ENCODE measurements around the gene ECPAS.
"Not testable (repeated sequence)": the region's sequence is repeated elsewhere in the genome, so short reads cannot be mapped to it uniquely, and the experiment has no call there.

Gene ECPAS

DNA sequence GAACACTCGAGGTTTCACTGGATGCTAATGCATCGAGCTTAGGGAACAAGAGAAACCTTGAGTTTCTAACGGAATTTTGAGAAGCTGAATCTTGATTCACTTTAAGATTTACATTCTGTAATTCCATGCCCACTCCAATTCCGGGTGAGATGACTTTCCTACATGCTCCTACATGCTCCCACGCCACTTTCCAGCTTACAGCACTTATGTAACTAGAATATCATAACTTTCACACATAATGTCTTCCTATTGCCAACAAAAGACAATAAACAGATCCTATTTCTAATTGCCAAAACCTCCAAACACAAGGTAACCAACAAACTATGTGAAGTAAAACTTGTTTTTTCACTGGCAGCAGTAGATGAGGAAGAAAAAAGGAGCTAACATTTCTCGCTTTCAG, 72.9 kb downstream of the ECPAS start:
- no peak for DNase-seq (ENCODE audit: low read depth)

DNA sequence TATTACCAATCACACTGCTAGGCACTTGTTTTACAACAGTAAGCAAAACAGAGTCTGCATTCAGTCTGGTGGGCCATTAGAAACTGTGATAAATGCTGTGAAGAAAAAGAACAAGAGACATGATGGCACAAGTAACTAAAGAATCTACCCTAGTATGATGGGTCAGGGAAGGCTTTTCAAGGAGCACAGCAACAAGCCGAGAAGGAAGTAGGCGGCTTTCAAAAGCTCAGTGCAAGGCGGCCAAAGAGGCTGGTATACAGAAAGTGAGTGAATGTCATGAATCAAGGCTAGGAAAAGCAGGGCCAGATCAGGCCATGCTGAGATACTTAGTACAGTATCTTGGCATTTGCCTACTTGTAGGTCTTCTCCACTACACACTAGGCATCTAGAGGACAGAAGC, 76.4 kb downstream of the ECPAS start:
- no peak for DNase-seq (ENCODE audit: low read depth)

DNA sequence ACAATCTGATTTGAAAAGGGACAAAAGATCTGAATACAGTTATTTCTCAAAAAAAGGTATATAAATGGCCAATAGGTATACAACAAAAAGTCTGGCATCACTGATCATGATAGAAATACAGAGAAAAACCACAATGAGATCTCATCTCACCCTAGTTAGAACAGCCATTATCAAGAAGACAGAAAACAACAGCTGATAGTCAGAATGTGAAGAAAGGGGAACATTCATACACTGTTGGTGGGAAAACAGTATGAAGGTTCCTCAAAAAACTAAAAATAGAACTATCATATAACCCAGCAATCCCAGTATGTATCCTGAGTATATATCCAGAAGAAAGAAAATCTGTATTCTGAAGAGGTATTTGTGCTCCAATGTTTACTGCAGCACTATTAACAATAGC, 78.5 kb downstream of the ECPAS start:
- DNase-seq (ENCODE audit: low read depth), result no peak

DNA sequence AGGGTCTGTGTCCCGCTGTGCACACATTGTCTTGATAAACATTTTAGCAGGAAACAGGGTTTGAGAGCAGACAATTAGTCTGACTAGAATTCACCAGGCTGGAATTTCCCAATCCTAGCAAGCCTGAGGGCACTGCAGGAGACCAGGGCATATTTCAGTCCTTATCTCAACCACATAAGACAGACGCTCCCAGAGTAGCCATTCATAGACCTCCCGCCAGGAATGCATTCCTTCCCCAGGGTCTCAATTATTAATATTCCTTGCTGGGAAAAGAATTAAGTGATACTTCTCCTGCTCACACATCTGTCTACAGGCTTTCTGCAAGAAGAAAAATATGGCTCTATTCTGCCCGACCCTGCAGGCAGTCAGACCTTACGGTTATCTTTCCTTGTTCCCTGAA, 82.7 kb downstream of the ECPAS start:
- DNase-seq (ENCODE audit: low read depth), result not testable (repeated sequence)

DNA sequence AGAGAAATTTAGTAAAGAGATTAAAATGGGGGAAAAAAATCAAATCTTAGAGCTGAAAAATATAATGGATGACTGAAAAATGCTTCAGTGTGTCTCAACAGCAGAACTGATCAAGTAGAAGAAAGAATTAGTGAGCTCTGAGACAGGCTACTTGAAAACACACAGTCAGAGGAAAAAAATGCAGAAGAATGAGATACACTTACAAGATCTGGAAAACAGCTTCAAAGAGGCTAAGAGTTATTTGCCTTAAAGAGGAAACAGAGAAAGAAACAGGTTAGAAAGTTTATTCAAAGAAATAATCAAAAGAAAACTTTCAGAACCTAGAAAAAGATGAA, 83.7 kb downstream of the ECPAS start:
- DNase-seq (ENCODE audit: low read depth), result no peak

DNA sequence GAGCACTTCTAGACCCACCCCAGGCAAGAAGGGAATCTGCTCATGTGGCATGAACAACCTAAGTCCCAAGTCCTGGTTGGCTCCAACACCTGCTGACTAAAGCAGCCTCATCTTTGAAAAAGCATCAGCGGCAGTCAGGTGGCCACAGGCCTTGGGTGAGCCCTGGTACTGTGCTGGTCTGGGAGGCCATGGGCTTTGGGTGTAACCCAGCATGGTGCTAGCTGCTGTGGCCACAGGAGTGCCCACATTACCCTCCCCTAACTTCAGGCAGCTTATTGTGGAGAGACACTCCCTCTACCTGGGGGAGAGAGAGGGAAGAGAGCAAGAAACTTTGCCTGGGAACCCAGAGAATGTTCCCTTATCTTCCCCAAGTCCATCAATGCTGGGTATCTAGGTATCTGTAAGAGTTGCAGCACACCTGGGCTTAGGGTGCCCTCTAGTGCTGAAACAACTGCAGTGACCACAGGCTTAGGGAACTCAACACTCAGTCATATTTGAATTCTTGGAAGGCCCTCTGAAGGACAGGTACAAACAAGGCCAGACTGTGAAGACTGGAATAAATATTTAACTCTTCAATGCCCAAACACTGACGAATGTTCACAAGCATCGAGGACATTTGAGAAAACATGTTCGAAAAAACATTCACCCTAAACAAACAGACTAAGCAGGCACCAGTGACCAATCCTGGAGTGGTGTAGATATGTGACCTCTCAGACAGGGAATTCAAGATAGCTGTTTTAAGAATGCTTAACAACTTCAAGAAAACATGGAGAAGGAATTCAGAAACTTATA, 84.2 kb downstream of the ECPAS start:
- DNase-seq (ENCODE audit: low read depth), result peak; percentile 22

DNA sequence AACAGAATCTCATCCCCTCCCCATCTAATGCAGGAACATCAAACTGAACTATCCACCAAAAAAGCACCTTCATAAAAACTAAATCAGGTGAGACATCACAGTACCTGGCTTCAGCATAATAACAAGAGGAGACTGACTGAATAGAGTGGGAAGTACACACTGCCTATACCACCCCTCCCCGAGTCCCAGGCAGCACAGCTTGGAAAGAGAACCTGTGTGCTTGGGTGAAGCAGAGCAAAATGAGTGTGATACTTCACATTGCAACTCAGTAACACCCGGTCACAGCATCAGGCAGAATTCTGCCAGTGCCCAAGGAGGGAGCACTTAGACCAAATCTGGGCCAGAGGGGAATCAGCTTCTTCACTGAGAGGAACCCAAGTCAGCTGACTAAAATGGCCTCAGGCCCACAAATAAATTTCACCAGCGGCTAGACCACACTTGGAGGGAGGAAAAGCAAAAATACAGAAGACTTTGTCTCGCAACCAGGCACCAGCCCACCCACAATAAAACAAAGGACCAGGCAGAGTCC, 84.9 kb downstream of the ECPAS start:
- DNase-seq (ENCODE audit: low read depth), result no peak

DNA sequence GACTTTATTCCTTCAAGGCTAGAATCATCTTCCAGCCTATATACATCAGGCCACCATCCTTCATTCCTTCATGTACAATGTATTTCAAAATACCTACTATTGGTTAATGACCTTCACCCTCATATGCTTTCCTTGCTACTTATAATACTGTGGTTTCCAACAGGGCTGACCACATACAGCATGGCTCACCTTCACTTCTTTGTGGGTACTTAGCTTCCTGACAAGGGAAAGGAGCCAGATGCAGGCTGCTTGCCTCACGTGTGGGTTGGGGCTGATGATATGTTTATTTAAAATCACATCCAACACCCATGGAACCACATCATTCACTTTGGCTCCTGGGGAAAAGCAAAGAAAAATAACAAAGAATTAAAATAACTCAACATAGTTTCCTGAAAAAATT, 90.2 kb downstream of the ECPAS start:
- no peak for DNase-seq (ENCODE audit: low read depth)

DNA sequence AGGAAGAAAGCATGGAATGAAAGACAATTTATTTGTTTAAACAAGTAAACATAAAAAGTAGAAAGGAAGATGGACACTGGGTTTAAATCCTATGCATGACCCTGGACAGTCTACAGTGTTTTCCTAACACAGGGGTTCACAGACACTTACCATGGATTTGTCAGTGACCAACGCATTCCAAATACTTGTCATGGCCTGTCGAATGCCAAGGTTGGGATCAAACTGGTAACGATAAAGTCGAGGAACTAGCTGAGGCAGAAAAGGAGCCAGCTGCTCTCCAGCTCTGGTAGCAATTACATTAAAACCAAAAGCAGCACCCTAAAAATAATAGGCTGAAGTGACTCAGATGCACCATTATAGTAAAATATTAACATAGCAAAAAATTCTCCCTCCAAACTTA, 94.8 kb downstream of the ECPAS start:
- DNase-seq (ENCODE audit: low read depth), result no peak

DNA sequence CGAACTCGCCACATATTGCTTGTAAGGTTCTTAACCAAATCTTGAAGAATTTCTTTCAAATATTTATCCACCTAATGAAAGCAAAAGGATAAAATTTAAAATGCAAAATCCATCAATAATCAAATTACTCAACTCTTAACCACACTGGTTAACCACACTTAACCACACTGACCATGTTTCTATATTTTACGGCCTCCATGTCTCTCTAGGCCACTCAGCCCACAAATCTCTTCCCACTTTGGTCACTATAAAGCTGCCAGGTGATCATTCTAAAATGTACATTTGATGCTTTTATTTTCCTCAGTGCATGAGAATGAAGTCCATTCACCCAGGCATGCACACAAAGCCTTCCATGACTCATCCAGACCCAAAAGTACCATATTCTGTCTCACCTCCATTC, 97.8 kb downstream of the ECPAS start:
- no peak for DNase-seq (ENCODE audit: low read depth)

DNA sequence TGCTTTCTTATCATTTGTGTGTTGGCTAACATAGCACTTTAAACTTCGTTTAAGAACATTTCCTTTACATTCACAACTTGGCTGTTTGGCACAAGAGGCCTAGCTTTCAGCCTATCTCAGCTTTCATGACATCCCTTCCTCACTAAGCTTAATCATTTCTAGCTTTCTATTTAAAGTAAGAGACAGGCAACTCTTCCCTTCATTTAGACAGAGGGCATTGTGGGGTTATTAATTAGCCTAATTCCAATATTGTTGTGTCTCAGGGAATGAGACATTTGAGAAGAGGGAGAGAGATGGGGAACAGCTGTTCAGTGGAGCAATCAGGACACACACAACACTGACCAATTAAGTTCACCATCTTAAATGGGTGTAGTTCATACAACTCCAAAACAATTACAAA, 103.2 kb downstream of the ECPAS start:
- no peak for DNase-seq (ENCODE audit: low read depth)

DNA sequence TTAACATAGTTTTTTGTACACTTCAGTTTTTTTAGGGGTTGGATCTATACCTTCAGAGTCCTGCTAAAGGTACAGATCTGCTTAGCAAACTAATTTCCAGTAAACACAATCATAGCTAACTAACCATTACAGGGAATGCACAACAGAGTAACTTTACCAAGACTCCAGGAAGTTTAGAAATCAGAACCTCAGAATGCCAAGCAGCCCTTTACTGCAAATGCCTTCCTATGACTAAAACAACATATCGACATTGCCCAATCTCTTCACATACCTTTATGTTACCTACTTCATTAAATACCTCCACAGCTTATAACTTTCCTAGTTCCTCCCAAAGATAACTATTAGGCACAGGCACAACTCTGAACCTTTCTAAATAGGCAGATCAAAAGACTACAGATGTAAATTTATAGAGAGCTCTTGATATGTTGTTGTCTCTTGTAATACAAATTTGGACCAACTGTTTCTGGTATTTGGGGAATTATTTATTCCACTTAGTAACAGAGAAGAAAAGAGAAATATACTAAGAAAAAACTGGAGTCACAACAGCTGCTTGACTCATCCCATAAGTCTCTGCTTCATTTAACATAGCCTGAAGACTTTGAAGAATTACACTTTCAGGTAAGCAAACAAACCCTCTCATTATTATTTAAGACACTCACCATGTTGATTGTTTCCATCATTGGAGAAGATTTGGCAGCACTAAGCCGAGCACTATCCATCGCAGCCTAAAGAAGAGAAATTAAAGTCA, 108.2 kb downstream of the ECPAS start:
- no peak for DNase-seq (ENCODE audit: low read depth)

DNA sequence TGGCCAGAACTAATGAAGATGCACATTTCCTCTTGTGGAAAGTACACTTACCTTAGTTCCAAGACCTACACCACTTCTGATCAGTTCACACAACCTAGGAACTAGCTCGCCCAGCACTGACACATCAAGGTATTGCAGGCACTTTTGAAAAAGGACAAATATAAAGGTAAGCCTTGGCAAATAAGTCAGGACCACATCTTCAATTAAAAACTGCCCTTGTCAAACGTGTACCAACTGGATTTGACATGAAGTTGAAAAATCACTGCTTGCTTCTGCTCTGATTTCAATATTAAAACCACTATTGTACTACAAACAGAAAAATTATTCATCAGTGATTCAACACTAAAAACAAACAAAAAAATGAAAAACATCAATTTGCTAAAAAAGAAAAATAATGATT, 109.1 kb downstream of the ECPAS start:
- DNase-seq (ENCODE audit: low read depth), result no peak

DNA sequence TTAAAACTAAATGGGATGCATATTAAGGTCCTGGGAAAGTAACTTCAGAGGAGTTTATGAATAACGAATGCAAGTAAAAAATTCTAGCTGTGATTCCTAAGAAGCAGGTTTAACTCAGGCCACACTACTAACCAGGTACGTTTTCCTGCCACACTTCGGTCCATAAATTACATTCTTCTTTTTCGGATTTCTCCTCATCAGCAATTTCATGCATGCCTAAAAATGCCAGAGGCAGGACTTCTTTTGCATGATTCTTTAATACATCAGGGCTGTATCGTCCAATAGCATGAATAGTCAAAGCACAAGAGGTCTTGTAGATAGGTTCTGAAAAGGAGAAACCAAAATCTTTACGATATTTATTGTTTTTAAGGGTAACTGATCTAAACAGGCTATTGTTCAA, 111.9 kb downstream of the ECPAS start:
- DNase-seq (ENCODE audit: low read depth), result no peak

DNA sequence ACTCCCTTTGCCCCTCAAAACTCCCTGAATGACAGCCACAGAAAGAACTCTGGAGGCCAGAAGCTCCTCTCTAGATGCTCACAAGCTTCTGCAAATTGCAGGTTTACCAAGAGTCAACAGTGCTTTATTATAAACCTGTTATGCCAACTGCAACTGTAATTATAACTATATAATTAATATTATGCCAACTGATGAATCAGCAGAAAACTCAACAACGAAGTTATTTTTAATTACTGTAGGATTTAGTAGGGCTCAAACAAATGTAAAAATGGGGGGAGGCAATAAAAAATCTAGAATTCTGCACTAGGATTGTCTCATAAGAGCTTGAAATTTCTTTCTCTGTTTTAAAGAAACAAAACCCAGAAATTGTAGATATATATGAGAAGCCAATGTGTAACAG, 117.2 kb downstream of the ECPAS start:
- no peak for DNase-seq (ENCODE audit: low read depth)

DNA sequence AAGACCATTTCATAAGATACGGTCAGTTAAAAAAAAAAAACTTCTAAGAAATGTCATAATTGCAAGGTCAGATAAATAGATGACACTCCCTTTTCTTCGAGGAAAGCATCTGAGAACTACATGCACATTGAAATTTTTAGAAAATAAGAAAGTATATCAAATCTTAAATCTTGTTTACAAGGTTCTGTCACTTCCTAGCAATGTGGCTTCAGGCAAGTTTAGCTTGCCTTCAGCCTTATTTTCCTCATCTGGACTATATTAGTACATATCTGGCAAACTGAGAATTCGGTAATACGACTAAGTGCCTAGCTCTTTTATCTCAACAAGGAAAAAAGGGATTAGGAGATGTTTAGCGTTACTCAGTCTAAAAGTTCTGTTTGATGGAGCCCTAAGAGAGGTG, 121.7 kb downstream of the ECPAS start:
- DNase-seq (ENCODE audit: low read depth), result peak; percentile 21

DNA sequence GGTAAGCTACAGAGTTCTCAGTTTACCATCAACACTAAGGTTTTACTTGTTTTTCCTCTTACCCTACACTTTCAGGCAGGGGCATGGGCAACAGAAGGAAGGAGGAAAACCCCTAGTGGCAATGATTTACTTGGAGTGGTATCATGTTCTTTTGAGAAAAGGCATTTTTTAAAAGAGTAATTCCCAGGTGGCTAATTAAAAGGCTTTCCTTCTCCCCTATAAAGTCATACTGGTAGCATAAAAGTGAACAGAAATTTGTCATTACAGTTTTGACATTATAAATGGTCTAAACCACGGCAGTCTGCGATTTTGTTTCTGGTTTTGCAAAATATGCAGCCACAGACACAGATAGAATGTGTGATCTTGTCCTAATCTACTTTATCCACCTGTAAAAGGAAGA, 123.3 kb downstream of the ECPAS start:
- DNase-seq (ENCODE audit: low read depth), result no peak

DNA sequence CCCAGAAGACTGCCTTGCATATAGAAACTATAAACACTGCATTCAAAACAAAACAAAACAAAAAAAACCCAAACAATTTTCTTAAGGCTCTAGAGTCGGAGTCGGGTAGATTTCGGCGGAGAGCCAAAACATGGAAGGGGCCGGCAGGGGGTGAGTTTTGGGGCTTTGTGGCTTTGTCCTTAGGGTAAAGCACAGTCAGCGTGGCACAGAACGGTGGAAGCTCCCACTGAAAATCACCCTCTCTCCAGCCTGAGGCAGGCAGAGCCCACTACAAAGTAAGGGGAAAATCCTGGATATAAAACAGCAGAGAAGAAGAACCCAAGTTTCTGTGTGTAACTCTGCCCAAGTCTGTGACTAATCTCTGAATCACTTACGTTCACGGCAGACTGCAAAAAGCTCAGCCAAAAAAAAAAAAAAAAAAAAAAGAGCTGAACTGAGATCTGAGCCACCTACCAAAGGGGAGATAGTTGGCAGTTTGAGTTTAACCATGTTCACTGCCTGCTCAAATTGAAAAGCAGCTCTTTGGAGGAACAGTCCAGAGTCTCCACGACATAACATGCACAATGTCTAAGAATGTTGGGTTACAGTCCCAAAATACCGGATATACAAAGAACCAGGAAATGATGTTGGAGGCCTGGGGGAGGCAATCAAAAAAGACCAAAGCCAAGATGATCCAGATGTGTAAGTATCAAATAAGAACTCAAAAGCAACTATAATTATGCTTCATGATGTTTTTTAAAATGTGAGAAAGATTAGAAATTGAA, 127.5 kb downstream of the ECPAS start:
- peak; percentile 86 for DNase-seq (ENCODE audit: low read depth)

DNA sequence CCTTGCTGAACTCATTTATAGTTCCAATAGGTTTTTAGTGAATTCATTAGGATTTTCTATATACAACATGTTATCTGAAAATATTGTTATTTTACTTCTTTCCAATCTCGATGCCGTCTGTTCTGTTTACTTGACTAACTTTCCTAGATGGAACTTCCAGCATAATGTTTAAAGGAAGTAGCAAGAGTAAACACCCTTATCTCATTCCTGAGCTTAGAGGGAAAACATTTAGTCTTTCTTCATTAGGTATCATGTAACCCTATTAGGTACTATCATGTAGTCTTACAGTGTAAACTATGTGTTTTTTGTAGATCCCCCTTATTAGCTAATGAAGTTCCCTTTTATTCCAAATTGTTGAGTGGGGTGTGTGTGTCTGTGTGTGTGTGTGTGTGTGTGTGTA, 131.6 kb downstream of the ECPAS start:
- no peak for DNase-seq (ENCODE audit: low read depth)

DNA sequence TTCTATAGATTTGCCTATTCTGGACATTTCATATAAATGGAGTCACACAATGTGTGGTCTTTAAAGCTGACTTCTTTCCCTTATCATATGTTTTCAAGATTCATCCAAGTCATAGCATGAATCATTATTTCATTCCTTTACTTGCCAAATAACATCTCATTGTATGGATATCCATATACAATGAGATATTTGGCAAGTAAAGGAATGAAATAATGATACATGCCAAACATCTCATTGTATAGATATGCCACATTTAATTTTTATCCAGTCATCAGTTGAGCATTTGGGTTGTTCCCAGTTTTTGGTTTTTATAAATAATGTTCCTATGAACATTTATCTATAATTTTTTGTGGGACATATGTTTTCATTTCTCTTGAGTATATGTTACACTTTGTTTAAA, 133.6 kb downstream of the ECPAS start:
- no peak for DNase-seq (ENCODE audit: low read depth)

DNA sequence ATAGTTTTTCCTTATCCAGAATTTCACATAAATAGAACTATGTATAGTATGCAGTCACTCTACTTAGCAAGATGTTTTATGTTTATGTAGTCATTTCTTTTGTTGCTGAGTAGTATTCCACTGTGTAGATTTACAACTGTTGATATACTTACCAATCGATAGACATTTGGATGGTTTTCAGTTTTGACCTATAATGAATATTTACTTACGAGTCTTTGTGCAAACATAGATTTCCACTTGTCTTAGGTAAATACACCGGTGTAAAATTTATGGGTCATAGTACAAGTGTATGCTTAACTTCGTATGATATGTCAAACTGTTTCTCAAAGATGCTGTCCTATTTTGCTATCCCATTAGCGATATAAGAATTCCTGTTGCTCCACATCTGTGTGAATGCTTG, 134.4 kb downstream of the ECPAS start:
- DNase-seq (ENCODE audit: low read depth), result no peak

DNA sequence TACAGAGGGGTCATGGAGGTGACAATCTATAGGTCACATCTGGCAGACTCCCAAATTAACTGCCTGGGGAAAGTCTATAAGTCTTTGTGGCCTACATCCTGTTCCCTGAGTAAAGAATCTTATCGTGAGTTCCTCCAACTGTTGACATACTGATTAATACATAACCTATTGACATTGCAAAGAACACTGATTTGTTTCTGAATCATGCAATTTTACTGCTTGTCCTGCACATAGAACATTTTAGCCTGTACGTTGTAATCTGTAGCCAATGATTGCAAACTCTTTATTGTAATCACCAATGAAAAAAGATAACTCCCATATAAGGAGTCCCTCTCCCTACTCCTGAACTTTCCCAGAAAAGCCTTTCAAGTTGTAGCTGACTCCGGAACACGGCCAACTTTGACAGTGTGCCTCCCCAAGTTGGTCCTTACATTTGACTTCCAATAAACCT, 135.3 kb downstream of the ECPAS start:
- no peak for DNase-seq (ENCODE audit: low read depth)
